Measurements from ENCODE around the gene CCR4. TPM values are rescaled to one million over a fixed set of nuclear protein-coding genes. Genes with fewer than 3 reads are reported as not detected.

The CCR4 gene
- total and polyA plus RNA-seq, 2 of the 8 experiments (the other 6 are each of a cell fraction or from before 2014, with no cell fraction given), result 0.11 to 0.15 TPM

DNA sequence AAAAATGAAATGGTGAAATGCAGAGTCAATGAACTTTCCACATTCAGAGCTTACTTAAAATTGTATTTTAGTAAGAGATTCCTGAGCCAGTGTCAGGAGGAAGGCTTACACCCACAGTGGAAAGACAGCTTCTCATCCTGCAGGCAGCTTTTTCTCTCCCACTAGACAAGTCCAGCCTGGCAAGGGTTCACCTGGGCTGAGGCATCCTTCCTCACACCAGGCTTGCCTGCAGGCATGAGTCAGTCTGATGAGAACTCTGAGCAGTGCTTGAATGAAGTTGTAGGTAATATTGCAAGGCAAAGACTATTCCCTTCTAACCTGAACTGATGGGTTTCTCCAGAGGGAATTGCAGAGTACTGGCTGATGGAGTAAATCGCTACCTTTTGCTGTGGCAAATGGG, 3.1 kb downstream of the CCR4 start:
- Histone ChIP-seq H3K4me3 (ENCODE audit: extremely low read depth in 1 of 4, insufficient read depth in 2 of 4, low read depth in 3 of 4, low read length in 4 of 4) (no peak overlapping the region), H4K8ac (ENCODE audit: extremely low read depth, insufficient read depth, low read length) (no peak overlapping the region), H2BK20ac (ENCODE audit: low read length) (no peak overlapping the region), H2BK5ac (ENCODE audit: low read depth, low read length) (0 out of 2 replicates have a peak overlapping the region, but pooled peaks have one; percentile 16), H3K14ac (ENCODE audit: insufficient read length) (no peak overlapping the region), H3K18ac (ENCODE audit: extremely low read depth, low read length) (no peak overlapping the region), H3K79me1 (ENCODE audit: low read depth, low read length) (no peaks in the 10 kb centered on the region), H3K4ac (replicated peaks; ENCODE audit: insufficient read length, low read depth, low read length) (no peak overlapping the region), H2BK120ac (replicated peaks; ENCODE audit: low read depth, low read length) (no peak overlapping the region), H3K23ac (ENCODE audit: insufficient read length) (no peak overlapping the region), H2BK12ac (ENCODE audit: low read depth, low read length) (no peak overlapping the region), H3K27ac (ENCODE audit: low read depth, low read length) (no peak overlapping the region), H2AFZ (ENCODE audit: low read length) (no peak overlapping the region), H3K4me1 (replicated peaks in 1 of 4; ENCODE audit: control insufficient read depth in 3 of 4, insufficient read depth in 4 of 4, low read length in 3 of 4) (no peaks in the 10 kb centered on the region; a peak in 2 of 7 replicates), H3K79me2 (ENCODE audit: control insufficient read depth in 1 of 2, insufficient read depth in 2 of 2, low read length in 2 of 2) (no peaks in the 10 kb centered on the region), H4K20me1 (replicated peaks in 1 of 2; ENCODE audit: control insufficient read depth in 1 of 2, insufficient read depth in 2 of 2, low read length in 2 of 2) (no peaks in the 10 kb centered on the region), H3K27me3 (replicated peaks in 1 of 4; ENCODE audit: control insufficient read depth in 3 of 4, extremely low read depth in 1 of 4, insufficient read depth in 3 of 4, low read length in 3 of 4) (no peaks in the 10 kb centered on the region), H3K4me2 (ENCODE audit: insufficient read depth in 1 of 2, low read depth in 2 of 2, low read length in 2 of 2) (no peak overlapping the region), H2AK5ac (ENCODE audit: low read depth, low read length) (no peak overlapping the region), H2BK15ac (ENCODE audit: low read length) (no peak overlapping the region), H4K91ac (replicated peaks; ENCODE audit: insufficient read length, low read length) (no peak overlapping the region), H3K9me3 (ENCODE audit: insufficient read depth in 2 of 2, low read depth in 1 of 2, low read length in 1 of 2) (no peaks in the 10 kb centered on the region), H4K5ac (ENCODE audit: insufficient read length, low read depth, low read length) (no peak overlapping the region), H3K9ac (replicated peaks in 1 of 4; ENCODE audit: extremely low read depth in 1 of 4, low read depth in 3 of 4, low read length in 3 of 4) (no peak overlapping the region), H3K23me2 (ENCODE audit: low read depth, low read length) (no peaks in the 10 kb centered on the region), H3K36me3 (ENCODE audit: control insufficient read depth in 2 of 4, insufficient read depth in 4 of 4, low read length in 3 of 4) (no peaks in the 10 kb centered on the region), H3K56ac (replicated peaks; ENCODE audit: insufficient read length, low read depth, low read length) (no peak overlapping the region)
- 79% methylated on average over 1 of the region's 1 CpG; no CpG with 5 or more reads in 1 of the 2 experiments for WGBS, 2 experiments (ENCODE audit: extremely low coverage in 1 of 2, insufficient coverage in 1 of 2, insufficient read length in 1 of 2, insufficient replicate concordance in 2 of 2, low coverage in 1 of 2, low lambda C conversion rate in 2 of 2, missing lambda C conversion rate in 1 of 2)
- TF ChIP-seq KDM4A (IDR thresholded peaks at IDR 0.05; ENCODE audit: low read depth, low read length, severe bottlenecking), result no peak
- no peak for TF ChIP-seq SIX5 (IDR thresholded peaks at IDR 0.05; ENCODE audit: low read depth, low read length)
- no peak for TF ChIP-seq RFX5 (IDR thresholded peaks at IDR 0.05; ENCODE audit: borderline replicate concordance, low read depth, low read length)
- no peak for TF ChIP-seq HDAC6 (IDR thresholded peaks at IDR 0.05; ENCODE audit: low read depth, low read length)
- TF ChIP-seq CHD1 (IDR thresholded peaks at IDR 0.05; ENCODE audit: low read depth, low read length), result no peak
- no peak for TF ChIP-seq BACH1 (IDR thresholded peaks at IDR 0.05; ENCODE audit: low read length)
- TF ChIP-seq EGR1 (IDR thresholded peaks at IDR 0.05; ENCODE audit: borderline replicate concordance, low read depth, low read length), result no peak
- no peak for TF ChIP-seq FOSL1 (IDR thresholded peaks at IDR 0.05; ENCODE audit: insufficient read depth, low read depth, low read length)
- TF ChIP-seq RXRA (IDR thresholded peaks at IDR 0.05; ENCODE audit: insufficient read depth, low read depth, low read length), result no peak
- TF ChIP-seq SP1 (IDR thresholded peaks at IDR 0.05; ENCODE audit: low read depth, low read length), result no peak
- no peak for TF ChIP-seq E2F6 (IDR thresholded peaks at IDR 0.05)
- TF ChIP-seq TAF1 (IDR thresholded peaks at IDR 0.05; ENCODE audit: low read depth, low read length), result no peak
- TF ChIP-seq, protein P1, sequence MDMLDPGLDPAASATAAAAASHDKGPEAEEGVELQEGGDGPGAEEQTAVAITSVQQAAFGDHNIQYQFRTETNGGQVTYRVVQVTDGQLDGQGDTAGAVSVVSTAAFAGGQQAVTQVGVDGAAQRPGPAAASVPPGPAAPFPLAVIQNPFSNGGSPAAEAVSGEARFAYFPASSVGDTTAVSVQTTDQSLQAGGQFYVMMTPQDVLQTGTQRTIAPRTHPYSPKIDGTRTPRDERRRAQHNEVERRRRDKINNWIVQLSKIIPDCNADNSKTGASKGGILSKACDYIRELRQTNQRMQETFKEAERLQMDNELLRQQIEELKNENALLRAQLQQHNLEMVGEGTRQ (IDR thresholded peaks at IDR 0.05; ENCODE audit: low read length), result no peak
- TF ChIP-seq POU5F1 (IDR thresholded peaks at IDR 0.05; ENCODE audit: low read depth, low read length), result no peak
- ChIA-PET POLR2A (ENCODE audit: partially characterized antibody) (no interaction called here), CTCF (ENCODE audit: partially characterized antibody) (interaction anchor here (0.9 to 1.6 kb wide), 4 partner anchors 14 to 120 kb away, joined by 3 to 7 read pairs (median 4); no protein-coding TSS in a partner anchor)
- no peak for DNase-seq (ENCODE audit: low read depth in 1 of 2, low spot score in 2 of 2)
- no peak for FAIRE-seq

Measured in H1 (cell line).